GM19240 (cell line): ENCODE results near the gene CACUL1.
"Not testable (repeated sequence)": the region's sequence is repeated elsewhere in the genome, so short reads cannot be mapped to it uniquely, and the experiment has no call there.

Experiments
- DNase-seq: peaks from one replicate; pipeline ENCODE4 v3.0.0; 2011; ENCODE audit warnings: low spot score; ENCODE audit not compliant: insufficient read length

Gene CACUL1

GRCh38 chr10:118687472-118687871, 67.3 kb downstream of the CACUL1 start:
- DNase-seq, result no peak

GRCh38 chr10:118682533-118682932, 72.2 kb downstream of the CACUL1 start:
- DNase-seq, result no peak

GRCh38 chr10:118680197-118680596, 74.6 kb downstream of the CACUL1 start:
- DNase-seq, result no peak

GRCh38 chr10:118674226-118674919, 80.4 kb downstream of the CACUL1 start:
- DNase-seq, result no peak

GRCh38 chr10:118672766-118673715, 81.7 kb downstream of the CACUL1 start:
- DNase-seq, result no peak

GRCh38 chr10:118672153-118672552, 82.6 kb downstream of the CACUL1 start:
- no peak for DNase-seq

- DNase-seq, result not testable (repeated sequence)
Measured at GRCh38 chr10:118671221-118671620, 83.5 kb downstream of the CACUL1 start.

- no peak for DNase-seq
Measured at GRCh38 chr10:118670472-118671124, 84.2 kb downstream of the CACUL1 start.

- DNase-seq, result no peak
Measured at GRCh38 chr10:118669835-118670234, 84.9 kb downstream of the CACUL1 start.

GRCh38 chr10:118669020-118669791, 85.6 kb downstream of the CACUL1 start:
- no peak for DNase-seq

GRCh38 chr10:118668228-118668952, 86.4 kb downstream of the CACUL1 start:
- DNase-seq, result no peak

GRCh38 chr10:118667732-118668131, 87.0 kb downstream of the CACUL1 start:
- no peak for DNase-seq

GRCh38 chr10:118666350-118666749, 88.4 kb downstream of the CACUL1 start:
- DNase-seq, result no peak

GRCh38 chr10:118664321-118664720, 90.4 kb downstream of the CACUL1 start:
- no peak for DNase-seq

- DNase-seq, result no peak
Measured at GRCh38 chr10:118663176-118663575, 91.6 kb downstream of the CACUL1 start.

GRCh38 chr10:118662228-118663035, 92.3 kb downstream of the CACUL1 start:
- DNase-seq, result no peak

GRCh38 chr10:118658762-118659161, 96.0 kb downstream of the CACUL1 start:
- no peak for DNase-seq

GRCh38 chr10:118658168-118658567, 96.6 kb downstream of the CACUL1 start:
- DNase-seq, result not testable (repeated sequence)

GRCh38 chr10:118645294-118645693, 109.5 kb downstream of the CACUL1 start:
- not testable (repeated sequence) for DNase-seq

- no peak for DNase-seq
Measured at GRCh38 chr10:118642228-118642627, 112.5 kb downstream of the CACUL1 start.
